Breast epithelium (tissue), 4 donors: ENCODE data around the gene DRICH1. TPM values are rescaled to one million over a fixed set of nuclear protein-coding genes. Genes with fewer than 3 reads are reported as not detected.
"Not testable (repeated sequence)": the region's sequence is repeated elsewhere in the genome, so short reads cannot be mapped to it uniquely, and the experiment has no call there.

Experiments
- DNase-seq, 2 donors: peaks; one replicate each; pipeline ENCODE4 v3.0.0-alpha.2; 2019; ENCODE audit warnings: low spot score in 2 of 2
- H3K27ac ChIP-seq, 2 donors: fragments of 200-600 bp; sonication (generic) in 1 of 2; one replicate each; pipeline ENCODE4 v1.5.1; 2016 to 2019; ENCODE audit warnings: mild to moderate bottlenecking in 1 of 2
- H3K27me3 ChIP-seq, 2 donors: fragments of 200-600 bp; sonication (generic) in 1 of 2; one replicate each; pipeline versions ENCODE4 v1.5.1 to v1.6.0; 2017 to 2019; ENCODE audit warnings: control low read depth in 1 of 2, mild to moderate bottlenecking in 1 of 2
- H3K36me3 ChIP-seq: fragments of 200-600 bp; one replicate; pipeline ENCODE4 v1.5.1; 2019
- H3K4me1 ChIP-seq, 2 donors: fragments of 200-600 bp; sonication (generic); one replicate each; pipeline ENCODE4 v1.5.1; 2016 to 2019; ENCODE audit warnings: control low read depth in 1 of 2
- H3K4me3 ChIP-seq, 3 donors: fragments of 200-600 bp; sonication (generic); 1 replicate in 2 of 3; 2 replicates in 1 of 3; pipeline ENCODE4 v1.5.1; 2016 to 2019; ENCODE audit warnings: mild to moderate bottlenecking in 3 of 3, moderate library complexity in 2 of 3
- H3K9me3 ChIP-seq, 2 donors: fragments of 200-600 bp; sonication (generic) in 1 of 2; one replicate each; pipeline ENCODE4 v1.5.1; 2016 to 2019; ENCODE audit warnings: control low read depth in 1 of 2
- POLR2A ChIP-seq: fragments of 450-650 bp; IDR thresholded peaks from one replicate; pipeline ENCODE4 v1.6.1; 2016; ENCODE audit warnings: antibody characterized with exemption, mild to moderate bottlenecking, moderate library complexity
- POLR2AphosphoS5 ChIP-seq, 3 donors: sonication (generic); formaldehyde crosslinking; IDR thresholded peaks; one replicate each; pipeline ENCODE4 v1.6.1; 2017; ENCODE audit warnings: antibody characterized with exemption in 3 of 3
- intact Hi-C: fragments of 100-400 bp; cut with DNase I; formaldehyde crosslinking; loops from one replicate; pipeline ENCODE4 v1.15.1; 2023; ENCODE audit warnings: low total_unique reads
- total RNA-seq, 3 donors: library from RNA; depleted of rRNA; stranded (reverse); fragments of >200 nt; gene quantifications; one replicate each; pipeline ENCODE4 v1.1.0, GENCODE V29; 2016
- TF ChIP-seq, protein P1 (sequence below), 3 donors: fragments of 450-650 bp; IDR thresholded peaks; one replicate each; pipeline ENCODE4 v1.5.1; 2016 to 2017; ENCODE audit warnings: antibody characterized with exemption in 3 of 3, mild to moderate bottlenecking in 3 of 3, moderate library complexity in 3 of 3

DRICH1 gene
- total RNA-seq, 3 donors from 2014 or later = 1.0 to 1.3 TPM; not detected in 1

- H3K4me1 ChIP-seq = peaks cover 0 to 7% of the 10 kb centered on the region in 2 donors
- TF ChIP-seq POLR2AphosphoS5 (IDR thresholded peaks at IDR 0.05) (no peak), POLR2A (no peak)
- TF ChIP-seq, protein P1, sequence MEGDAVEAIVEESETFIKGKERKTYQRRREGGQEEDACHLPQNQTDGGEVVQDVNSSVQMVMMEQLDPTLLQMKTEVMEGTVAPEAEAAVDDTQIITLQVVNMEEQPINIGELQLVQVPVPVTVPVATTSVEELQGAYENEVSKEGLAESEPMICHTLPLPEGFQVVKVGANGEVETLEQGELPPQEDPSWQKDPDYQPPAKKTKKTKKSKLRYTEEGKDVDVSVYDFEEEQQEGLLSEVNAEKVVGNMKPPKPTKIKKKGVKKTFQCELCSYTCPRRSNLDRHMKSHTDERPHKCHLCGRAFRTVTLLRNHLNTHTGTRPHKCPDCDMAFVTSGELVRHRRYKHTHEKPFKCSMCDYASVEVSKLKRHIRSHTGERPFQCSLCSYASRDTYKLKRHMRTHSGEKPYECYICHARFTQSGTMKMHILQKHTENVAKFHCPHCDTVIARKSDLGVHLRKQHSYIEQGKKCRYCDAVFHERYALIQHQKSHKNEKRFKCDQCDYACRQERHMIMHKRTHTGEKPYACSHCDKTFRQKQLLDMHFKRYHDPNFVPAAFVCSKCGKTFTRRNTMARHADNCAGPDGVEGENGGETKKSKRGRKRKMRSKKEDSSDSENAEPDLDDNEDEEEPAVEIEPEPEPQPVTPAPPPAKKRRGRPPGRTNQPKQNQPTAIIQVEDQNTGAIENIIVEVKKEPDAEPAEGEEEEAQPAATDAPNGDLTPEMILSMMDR (IDR thresholded peaks at IDR 0.05) = no peak
- no peak for DNase-seq
- H3K9me3 ChIP-seq = no peaks in the 10 kb centered on the region
- H3K27ac ChIP-seq = no peak overlapping the region
- H3K4me3 ChIP-seq = peak overlapping the region; percentile 38 to 76 (median 54)
- H3K27me3 ChIP-seq = peaks cover 0 to 8% of the 10 kb centered on the region in 2 donors
- H3K36me3 ChIP-seq = no peaks in the 10 kb centered on the region
- intact Hi-C loops = no loop called here
These were observed 66.7 kb downstream of the DRICH1 start for GRCh38 chr22:23565305-23565914.

- H3K4me1 ChIP-seq = peaks cover 0 to 7% of the 10 kb centered on the region in 2 donors
- H3K36me3 ChIP-seq = no peaks in the 10 kb centered on the region
- no peak overlapping the region for H3K27ac ChIP-seq
- no peak overlapping the region for H3K4me3 ChIP-seq
- no peaks in the 10 kb centered on the region for H3K9me3 ChIP-seq
- DNase-seq = no peak
- TF ChIP-seq POLR2AphosphoS5 (IDR thresholded peaks at IDR 0.05) = no peak
- no peak for TF ChIP-seq POLR2A
- TF ChIP-seq, protein P1 (IDR thresholded peaks at IDR 0.05) = no peak
- intact Hi-C loops = no loop called here
- peaks cover 0 to 8% of the 10 kb centered on the region in 2 donors for H3K27me3 ChIP-seq
These were observed 67.8 kb downstream of the DRICH1 start for GRCh38 chr22:23564276-23564675.

- H3K9me3 ChIP-seq = no peaks in the 10 kb centered on the region
- no peaks in the 10 kb centered on the region for H3K36me3 ChIP-seq
- intact Hi-C loops = no loop called here
- no peak for DNase-seq
- H3K4me3 ChIP-seq = no peak overlapping the region
- peaks cover 0 to 7% of the 10 kb centered on the region in 2 donors for H3K4me1 ChIP-seq
- H3K27ac ChIP-seq = no peak overlapping the region
- TF ChIP-seq POLR2AphosphoS5 (IDR thresholded peaks at IDR 0.05) (no peak), POLR2A (no peak)
- TF ChIP-seq, protein P1 (IDR thresholded peaks at IDR 0.05) = no peak
- H3K27me3 ChIP-seq = peaks cover 0 to 8% of the 10 kb centered on the region in 2 donors
These were observed 69.0 kb downstream of the DRICH1 start for GRCh38 chr22:23563111-23563510.

- no peak for DNase-seq
- intact Hi-C loops = no loop called here
These were observed 69.9 kb downstream of the DRICH1 start for GRCh38 chr22:23562186-23562585.

DNA sequence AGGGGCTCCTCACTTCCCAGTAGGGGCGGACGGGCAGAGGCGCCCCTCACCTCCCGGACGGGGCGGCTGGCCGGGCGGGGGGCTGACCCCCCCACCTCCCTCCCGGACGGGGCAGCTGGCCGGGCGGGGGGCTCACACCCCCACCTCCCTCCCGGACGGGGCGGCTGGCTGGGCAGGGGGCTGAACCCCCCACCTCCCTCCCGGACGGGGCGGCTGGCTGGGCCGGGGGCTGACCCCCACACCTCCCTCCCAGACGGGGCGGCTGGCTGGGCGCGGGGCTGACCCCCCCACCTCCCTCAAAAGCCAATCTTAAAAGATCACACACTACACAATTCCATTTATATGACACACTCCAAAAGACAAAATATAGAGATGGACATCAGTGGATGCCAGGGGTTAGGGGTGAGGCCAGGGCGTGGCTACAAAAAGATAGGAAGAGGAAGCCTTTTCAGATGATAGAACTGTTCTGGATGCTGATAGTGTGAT lies 71.1 kb downstream of the DRICH1 start:
- H3K27me3 ChIP-seq, intact Hi-C loops, H3K36me3 ChIP-seq, H3K9me3 ChIP-seq, H3K4me3 ChIP-seq, DNase-seq, H3K4me1 ChIP-seq, H3K27ac ChIP-seq: not testable (repeated sequence)

More at GRCh38 chr22:23562186-23562585, 69.9 kb downstream of the DRICH1 start:
- no peak for TF ChIP-seq POLR2A
- no peak for TF ChIP-seq POLR2AphosphoS5 (IDR thresholded peaks at IDR 0.05)
- TF ChIP-seq, protein P1 (IDR thresholded peaks at IDR 0.05) = no peak
- H3K27me3 ChIP-seq = peaks cover 0 to 8% of the 10 kb centered on the region in 2 donors
- H3K36me3 ChIP-seq = no peaks in the 10 kb centered on the region
- H3K27ac ChIP-seq = no peak overlapping the region
- no peak overlapping the region for H3K4me3 ChIP-seq
- peaks cover 0 to 7% of the 10 kb centered on the region in 2 donors for H3K4me1 ChIP-seq
- H3K9me3 ChIP-seq = no peaks in the 10 kb centered on the region

- H3K27ac ChIP-seq, H3K9me3 ChIP-seq, H3K36me3 ChIP-seq, DNase-seq, H3K27me3 ChIP-seq, H3K4me1 ChIP-seq, H3K4me3 ChIP-seq, intact Hi-C loops: not testable (repeated sequence)
These were observed 71.9 kb downstream of the DRICH1 start for GRCh38 chr22:23560215-23560614.

Other genes with a start within 250 kb of the DRICH1 start
- not detected for gene IGLL1, start 52.0 kb downstream of the DRICH1 start, total RNA-seq
- gene RGL4, start 58.7 kb upstream of the DRICH1 start, total RNA-seq = 1 to 10 TPM in 1 of 3 donors, not detected in 2; 2.0 TPM
- gene ZNF70, start 118.8 kb upstream of the DRICH1 start, total RNA-seq = 1 to 10 TPM; 3.2 to 4.6 (median 4.1) TPM
- not detected for gene VPREB3, start 122.1 kb upstream of the DRICH1 start, total RNA-seq
- not detected for gene C22orf15, start 130.7 kb upstream of the DRICH1 start, total RNA-seq
- 10 to 100 TPM in 2 of 3 donors, 1 to 10 TPM in 1; 5.6 to 22.8 (median 21.4) TPM for gene CHCHD10, start 135.7 kb upstream of the DRICH1 start, total RNA-seq
- gene MMP11, start 140.5 kb upstream of the DRICH1 start, total RNA-seq = 1 to 10 TPM; 1.9 to 6.2 (median 4.8) TPM
- gene SMARCB1, start 154.6 kb upstream of the DRICH1 start, total RNA-seq = 10 to 100 TPM; 34.6 to 60.2 (median 50.1) TPM
- 1 to 10 TPM in 2 of 3 donors, under 1 TPM in 1; 0.48 to 6.6 (median 2.8) TPM for gene DERL3, start 206.7 kb upstream of the DRICH1 start, total RNA-seq
- 10 to 100 TPM; 10.2 to 17.0 (median 13.1) TPM for gene SLC2A11, start 225.6 kb upstream of the DRICH1 start, total RNA-seq